Osteoblast (primary cell): ENCODE measurements around the gene RALGPS1. TPM values are rescaled to one million over a fixed set of nuclear protein-coding genes. Genes with fewer than 3 reads are reported as not detected.

Experiments used
- DNase-seq: peaks from one replicate; pipeline ENCODE4 v3.0.0; 2011; ENCODE audit warnings: low spot score, mixed read lengths; ENCODE audit not compliant: insufficient read length; ENCODE audit errors: missing footprints
- H2AFZ ChIP-seq: 2 replicates; pipeline ENCODE4 v1.6.0; 2011; ENCODE audit warnings: mild to moderate bottlenecking, low read length
- H3K27ac ChIP-seq: 2 replicates; pipeline ENCODE4 v1.5.1; 2011; ENCODE audit warnings: mild to moderate bottlenecking, low read depth, low read length, moderate library complexity
- H3K27me3 ChIP-seq: 2 replicates; pipeline ENCODE4 v1.6.0; 2012; ENCODE audit warnings: mild to moderate bottlenecking, control low read depth, inconsistent platforms, low read length, moderate library complexity; ENCODE audit not compliant: insufficient read depth
- H3K36me3 ChIP-seq: 2 replicates; pipeline ENCODE4 v1.5.1; 2011; ENCODE audit warnings: mild to moderate bottlenecking, low read length, control low read depth, moderate library complexity; ENCODE audit not compliant: insufficient read depth
- H3K4me1 ChIP-seq: 2 replicates; pipeline ENCODE4 v1.5.1; 2011; ENCODE audit warnings: mild to moderate bottlenecking, low read length, control low read depth, moderate library complexity; ENCODE audit not compliant: insufficient read depth
- H3K4me2 ChIP-seq: 2 replicates; pipeline ENCODE4 v1.6.0; 2011; ENCODE audit warnings: mild to moderate bottlenecking, low read length; ENCODE audit not compliant: insufficient read depth
- H3K4me3 ChIP-seq: fragments of 200-600 bp; sonication (generic); 3 replicates; pipeline ENCODE4 v1.5.1; 2012; ENCODE audit warnings: mild to moderate bottlenecking, low read length, inconsistent platforms; ENCODE audit not compliant: insufficient read depth
- H3K79me2 ChIP-seq: 2 replicates; pipeline ENCODE4 v1.6.0; 2012; ENCODE audit warnings: mild to moderate bottlenecking, low read length, control low read depth, inconsistent platforms; ENCODE audit not compliant: insufficient read depth
- H3K9me3 ChIP-seq: 2 replicates; pipeline ENCODE4 v1.5.1; 2011; ENCODE audit warnings: low read depth, low read length, control low read depth
- H4K20me1 ChIP-seq: 2 replicates; pipeline ENCODE4 v1.6.0; 2012; ENCODE audit warnings: mild to moderate bottlenecking, low read length, control low read depth; ENCODE audit not compliant: insufficient read depth
- total RNA-seq: library from RNA; depleted of rRNA; stranded (reverse); fragments of >200 nt; gene quantifications from 2 replicates; pipeline ENCODE4 v1.2.3, GENCODE V29; 2012
- TF ChIP-seq, protein P1 (sequence below): IDR thresholded peaks from 2 replicates; pipeline ENCODE4 v1.5.1; 2011; ENCODE audit warnings: mild to moderate bottlenecking, low read depth, low read length, moderate library complexity; ENCODE audit errors: extremely low read depth

RALGPS1 gene
- total RNA-seq, 1 donor: 5.1 TPM

- H3K27me3 ChIP-seq: peaks cover 2% of the 10 kb centered on the region
- H3K9me3 ChIP-seq: no peaks in the 10 kb centered on the region
- peak overlapping the region; percentile 70 for H2AFZ ChIP-seq
- H4K20me1 ChIP-seq: no peaks in the 10 kb centered on the region
- H3K79me2 ChIP-seq: no peaks in the 10 kb centered on the region
- H3K4me3 ChIP-seq: peak overlapping the region; percentile 57
- H3K4me1 ChIP-seq: peaks cover 25% of the 10 kb centered on the region
- TF ChIP-seq, protein P1, sequence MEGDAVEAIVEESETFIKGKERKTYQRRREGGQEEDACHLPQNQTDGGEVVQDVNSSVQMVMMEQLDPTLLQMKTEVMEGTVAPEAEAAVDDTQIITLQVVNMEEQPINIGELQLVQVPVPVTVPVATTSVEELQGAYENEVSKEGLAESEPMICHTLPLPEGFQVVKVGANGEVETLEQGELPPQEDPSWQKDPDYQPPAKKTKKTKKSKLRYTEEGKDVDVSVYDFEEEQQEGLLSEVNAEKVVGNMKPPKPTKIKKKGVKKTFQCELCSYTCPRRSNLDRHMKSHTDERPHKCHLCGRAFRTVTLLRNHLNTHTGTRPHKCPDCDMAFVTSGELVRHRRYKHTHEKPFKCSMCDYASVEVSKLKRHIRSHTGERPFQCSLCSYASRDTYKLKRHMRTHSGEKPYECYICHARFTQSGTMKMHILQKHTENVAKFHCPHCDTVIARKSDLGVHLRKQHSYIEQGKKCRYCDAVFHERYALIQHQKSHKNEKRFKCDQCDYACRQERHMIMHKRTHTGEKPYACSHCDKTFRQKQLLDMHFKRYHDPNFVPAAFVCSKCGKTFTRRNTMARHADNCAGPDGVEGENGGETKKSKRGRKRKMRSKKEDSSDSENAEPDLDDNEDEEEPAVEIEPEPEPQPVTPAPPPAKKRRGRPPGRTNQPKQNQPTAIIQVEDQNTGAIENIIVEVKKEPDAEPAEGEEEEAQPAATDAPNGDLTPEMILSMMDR: peak; percentile 24
- peak overlapping the region; percentile 68 for H3K27ac ChIP-seq
- H3K36me3 ChIP-seq: no peaks in the 10 kb centered on the region
- DNase-seq: peak; percentile 89
- H3K4me2 ChIP-seq: peak overlapping the region; percentile 76
These were observed 240.0 kb downstream of the RALGPS1 start for GRCh38 chr9:127154390-127155191.

- Histone ChIP-seq H3K4me3 (peak overlapping the region; percentile 57), H3K4me1 (peaks cover 29% of the 10 kb centered on the region), H2AFZ (peak overlapping the region; percentile 70), H4K20me1 (no peaks in the 10 kb centered on the region), H3K27me3 (peaks cover 2% of the 10 kb centered on the region), H3K9me3 (no peaks in the 10 kb centered on the region), H3K36me3 (no peaks in the 10 kb centered on the region), H3K27ac (peak overlapping the region; percentile 68), H3K4me2 (peak overlapping the region; percentile 76), H3K79me2 (no peaks in the 10 kb centered on the region)
- no peak for DNase-seq
- TF ChIP-seq, protein P1: no peak
These were observed 240.9 kb downstream of the RALGPS1 start for GRCh38 chr9:127155314-127155960.

DNA sequence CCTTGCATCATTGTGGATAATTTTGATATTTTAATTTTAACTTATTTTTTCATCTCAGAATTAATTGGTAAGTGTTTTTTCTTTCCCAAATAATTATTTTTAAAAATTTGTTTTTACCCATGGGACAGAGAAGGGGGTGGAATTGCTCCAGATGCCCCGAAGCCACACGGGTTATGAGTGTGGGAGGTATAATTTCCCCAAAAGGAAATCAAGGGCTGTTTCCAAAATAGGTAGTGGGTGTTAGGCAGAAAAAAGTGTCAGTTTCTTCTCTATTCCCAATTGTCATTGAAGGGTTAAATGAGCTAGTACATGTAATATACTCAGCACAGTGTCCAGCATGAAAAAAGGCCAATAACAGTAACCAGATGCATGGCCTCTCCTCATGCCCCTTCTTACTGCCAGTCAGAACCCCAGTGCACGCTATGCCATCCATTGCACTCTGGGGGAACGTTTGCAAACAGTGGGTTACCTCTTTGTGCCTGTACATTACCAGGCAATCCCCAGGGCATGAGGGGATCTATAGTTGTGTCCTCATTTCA is 244.3 kb downstream of the RALGPS1 start:
- no peaks in the 10 kb centered on the region for H3K27me3 ChIP-seq
- DNase-seq: no peak
- H3K9me3 ChIP-seq: no peaks in the 10 kb centered on the region
- H4K20me1 ChIP-seq: no peaks in the 10 kb centered on the region
- H2AFZ ChIP-seq: peak overlapping the region; percentile 55
- H3K27ac ChIP-seq: peak overlapping the region; percentile 31
- H3K36me3 ChIP-seq: no peaks in the 10 kb centered on the region
- H3K4me3 ChIP-seq: no peak overlapping the region
- TF ChIP-seq, protein P1: no peak
- no peak overlapping the region for H3K4me2 ChIP-seq
- H3K79me2 ChIP-seq: no peaks in the 10 kb centered on the region
- H3K4me1 ChIP-seq: peaks cover 38% of the 10 kb centered on the region

- DNase-seq: peak; percentile 87
- Histone ChIP-seq H3K27ac (peak overlapping the region; percentile 60), H3K36me3 (no peaks in the 10 kb centered on the region), H3K9me3 (no peaks in the 10 kb centered on the region), H3K4me3 (no peak overlapping the region), H3K4me1 (peaks cover 33% of the 10 kb centered on the region), H4K20me1 (no peaks in the 10 kb centered on the region), H3K79me2 (no peaks in the 10 kb centered on the region), H3K4me2 (peak overlapping the region; percentile 28), H2AFZ (peak overlapping the region; percentile 55), H3K27me3 (no peaks in the 10 kb centered on the region)
- TF ChIP-seq, protein P1: peak; percentile 50
These were observed 244.8 kb downstream of the RALGPS1 start for GRCh38 chr9:127159325-127159801.
